ENCODE measurements around the gene ADAMTS9. TPM values are rescaled to one million over a fixed set of nuclear protein-coding genes. Genes with fewer than 3 reads are reported as not detected.

Gene ADAMTS9
- total RNA-seq, 1 experiment from 2014 or later: 0.46 TPM

GRCh38 chr3:64523324-64523723 is 164.5 kb downstream of the ADAMTS9 start:
- H2BK20ac ChIP-seq (ENCODE audit: low read depth, low read length, poor library complexity, severe bottlenecking): no peak overlapping the region
- no peaks in the 10 kb centered on the region for H3K27me3 ChIP-seq (ENCODE audit: insufficient read depth, low read length)
- no peaks in the 10 kb centered on the region for H4K20me1 ChIP-seq (ENCODE audit: control insufficient read depth, insufficient read depth, insufficient read length)
- no peak overlapping the region for H2BK15ac ChIP-seq (ENCODE audit: low read depth, low read length)
- no peaks in the 10 kb centered on the region for H3K9me3 ChIP-seq (ENCODE audit: control insufficient read depth, low read depth, low read length)
- H3K23me2 ChIP-seq (ENCODE audit: insufficient read length, low read depth, low read length, poor library complexity, severe bottlenecking): no peaks in the 10 kb centered on the region
- H3K23ac ChIP-seq (ENCODE audit: insufficient read length, low read depth, low read length): no peak overlapping the region
- no peak overlapping the region for H2AFZ ChIP-seq (ENCODE audit: low read length)
- no peak overlapping the region for H3K4me3 Mint-ChIP-seq
- H3K4me2 ChIP-seq (ENCODE audit: insufficient read depth, insufficient read length, low read length): no peak overlapping the region
- no peak overlapping the region for H2BK120ac ChIP-seq (ENCODE audit: low read depth, low read length, poor library complexity, severe bottlenecking)
- DNase-seq: no peak
- no peaks in the 10 kb centered on the region for H3K4me1 ChIP-seq (ENCODE audit: insufficient read depth, low read length)
- H4K91ac ChIP-seq (ENCODE audit: insufficient read length, low read depth, low read length): no peak overlapping the region
- peaks cover 0 to 4% (median 2%) of the 10 kb centered on the region in 3 experiments; a peak in 3 of 7 replicates for H3K36me3 Mint-ChIP-seq (ENCODE audit: insufficient read depth in 1 of 3, low read depth in 3 of 3)
- TF ChIP-seq, protein P1, sequence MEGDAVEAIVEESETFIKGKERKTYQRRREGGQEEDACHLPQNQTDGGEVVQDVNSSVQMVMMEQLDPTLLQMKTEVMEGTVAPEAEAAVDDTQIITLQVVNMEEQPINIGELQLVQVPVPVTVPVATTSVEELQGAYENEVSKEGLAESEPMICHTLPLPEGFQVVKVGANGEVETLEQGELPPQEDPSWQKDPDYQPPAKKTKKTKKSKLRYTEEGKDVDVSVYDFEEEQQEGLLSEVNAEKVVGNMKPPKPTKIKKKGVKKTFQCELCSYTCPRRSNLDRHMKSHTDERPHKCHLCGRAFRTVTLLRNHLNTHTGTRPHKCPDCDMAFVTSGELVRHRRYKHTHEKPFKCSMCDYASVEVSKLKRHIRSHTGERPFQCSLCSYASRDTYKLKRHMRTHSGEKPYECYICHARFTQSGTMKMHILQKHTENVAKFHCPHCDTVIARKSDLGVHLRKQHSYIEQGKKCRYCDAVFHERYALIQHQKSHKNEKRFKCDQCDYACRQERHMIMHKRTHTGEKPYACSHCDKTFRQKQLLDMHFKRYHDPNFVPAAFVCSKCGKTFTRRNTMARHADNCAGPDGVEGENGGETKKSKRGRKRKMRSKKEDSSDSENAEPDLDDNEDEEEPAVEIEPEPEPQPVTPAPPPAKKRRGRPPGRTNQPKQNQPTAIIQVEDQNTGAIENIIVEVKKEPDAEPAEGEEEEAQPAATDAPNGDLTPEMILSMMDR (conservative IDR thresholded peaks at IDR 0.05): no peak
- H3T11ph ChIP-seq (ENCODE audit: low read length): no peak overlapping the region
- H3K79me1 ChIP-seq (ENCODE audit: insufficient read depth, low read depth, low read length, poor library complexity, severe bottlenecking): no peaks in the 10 kb centered on the region
- no peak overlapping the region for H3K4ac ChIP-seq (ENCODE audit: low read depth, low read length)
- H2BK12ac ChIP-seq (ENCODE audit: insufficient read length, low read depth, low read length): no peak overlapping the region
- no peak overlapping the region for H2BK5ac ChIP-seq (ENCODE audit: insufficient read length, low read length)
- peaks cover 6 to 15% of the 10 kb centered on the region in 2 experiments; a peak in 4 of 5 replicates for H3K9me3 Mint-ChIP-seq
- no CpG with 5 or more reads among the region's 3 CpGs for WGBS (ENCODE audit: extremely low coverage, insufficient read length, low lambda C conversion rate)
- H3K56ac ChIP-seq (ENCODE audit: insufficient read length, low read depth, low read length): no peak overlapping the region
- H3K27ac Mint-ChIP-seq: no peak overlapping the region
- H4K8ac ChIP-seq (replicated peaks; ENCODE audit: insufficient read length, low read depth, low read length): no peak overlapping the region
- H4K5ac ChIP-seq (ENCODE audit: insufficient read length, low read depth, low read length): no peak overlapping the region
- no peak overlapping the region for H2AK5ac ChIP-seq (ENCODE audit: insufficient read length, low read length)
- no peak overlapping the region for H3K18ac ChIP-seq (ENCODE audit: insufficient read length, low read depth, low read length)
- H3K79me2 ChIP-seq (ENCODE audit: insufficient read depth, low read length): no peaks in the 10 kb centered on the region
- H3K9ac ChIP-seq (ENCODE audit: extremely low read depth, insufficient read length, low read length): no peak overlapping the region
- H3K4me1 Mint-ChIP-seq: peaks cover 3 to 8% of the 10 kb centered on the region in 2 experiments; a peak in 1 of 4 replicates
- H3K27ac ChIP-seq (ENCODE audit: insufficient read length, low read depth, low read length): no peak overlapping the region
- no peaks in the 10 kb centered on the region for H3K27me3 Mint-ChIP-seq (ENCODE audit: low read depth)
- no peak overlapping the region for H3K14ac ChIP-seq (ENCODE audit: insufficient read depth, low read length)
